GM12892 (cell line): Measurements from ENCODE around the gene NPIPA1.
A peak's percentile ranks its signal among the peaks of the same experiment; 100 is the strongest.
"Not testable (repeated sequence)": the region's sequence is repeated elsewhere in the genome, so short reads cannot be mapped to it uniquely, and the experiment has no call there.

Source experiments
- DNase-seq: peaks from one replicate; pipeline ENCODE4 v3.0.0; 2011; ENCODE audit not compliant: insufficient read length
- FAIRE-seq: peaks from 2 replicates; lab custom pipeline; 2011; peaks lifted over from hg19 to GRCh38; lab: Jason Lieb, UNC
- POLR2A ChIP-seq: IDR thresholded peaks from 2 replicates; pipeline ENCODE4 v1.6.1; 2011; ENCODE audit warnings: low read depth, low read length, control low read depth
- POLR2AphosphoS5 ChIP-seq: IDR thresholded peaks from 2 replicates; pipeline ENCODE4 v1.6.1; 2011; ENCODE audit warnings: low read depth, low read length, control low read depth
- TAF1 ChIP-seq: IDR thresholded peaks from 2 replicates; pipeline ENCODE4 v1.6.1; 2011; ENCODE audit warnings: low read depth, mild to moderate bottlenecking, control low read depth, low read length, borderline replicate concordance

The NPIPA1 gene

GRCh38 chr16:14963281-14964173, 26.3 kb downstream of the NPIPA1 start:
- DNase-seq (no peak), FAIRE-seq (no peak)
- TF ChIP-seq POLR2AphosphoS5 (no peak), TAF1 (no peak), POLR2A (no peak)

GRCh38 chr16:14965328-14965727, 28.1 kb downstream of the NPIPA1 start:
- TF ChIP-seq TAF1 (no peak), POLR2AphosphoS5 (no peak)
- FAIRE-seq (no peak), DNase-seq (no peak)

DNA sequence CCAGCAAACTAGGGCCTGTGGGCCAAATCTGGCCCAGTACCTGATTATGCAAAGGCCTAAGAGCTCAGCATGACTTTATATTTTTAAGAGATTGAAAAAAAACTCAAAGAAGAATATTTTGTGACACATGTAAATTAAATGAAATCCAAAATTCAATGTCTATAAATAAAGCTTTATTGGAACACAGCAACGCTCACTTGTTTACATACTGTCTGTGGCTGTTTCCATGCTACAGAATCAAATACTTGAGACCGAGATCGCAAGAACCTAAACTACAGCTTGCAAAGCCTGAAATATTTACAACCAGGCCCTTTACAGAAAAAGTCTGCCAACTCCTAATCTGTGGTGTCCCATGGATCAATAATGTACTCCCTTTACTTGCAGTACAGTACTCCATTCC, 32.6 kb downstream of the NPIPA1 start:
- DNase-seq, FAIRE-seq: not testable (repeated sequence)

DNA sequence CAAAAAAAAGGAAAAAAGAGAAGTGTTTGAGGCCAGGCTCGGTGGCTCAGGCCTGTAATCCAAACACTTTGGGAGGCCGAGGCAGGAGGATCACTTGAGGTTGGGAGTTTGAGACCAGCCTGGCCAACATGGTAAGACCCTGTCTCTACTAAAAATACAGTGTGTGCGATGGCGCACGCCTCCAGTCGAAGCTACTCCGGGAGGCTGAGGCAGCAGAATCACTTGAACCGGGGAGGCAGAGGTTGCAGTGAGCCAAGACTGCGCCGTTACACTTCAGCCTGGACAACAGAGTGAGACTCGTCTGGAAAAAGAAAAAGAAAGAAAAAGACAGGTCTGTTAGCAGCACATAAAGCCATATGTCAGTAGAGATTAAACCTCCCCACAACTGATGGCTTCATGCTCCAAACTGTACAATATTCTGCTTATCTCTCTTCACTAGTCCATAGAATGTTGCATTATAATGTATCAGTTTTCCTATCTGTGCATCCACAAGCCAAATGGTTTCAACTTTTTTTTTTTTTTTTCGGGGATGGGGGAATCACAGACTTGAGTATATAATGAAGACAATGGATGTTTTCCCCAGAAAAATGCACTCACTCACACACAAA, 34.5 kb downstream of the NPIPA1 start:
- FAIRE-seq = not testable (repeated sequence)

GRCh38 chr16:14973785-14974322, 36.6 kb downstream of the NPIPA1 start:
- DNase-seq, FAIRE-seq: not testable (repeated sequence)

More for the DNA sequence above, 34.5 kb downstream of the NPIPA1 start:
- DNase-seq = not testable (repeated sequence)

DNA sequence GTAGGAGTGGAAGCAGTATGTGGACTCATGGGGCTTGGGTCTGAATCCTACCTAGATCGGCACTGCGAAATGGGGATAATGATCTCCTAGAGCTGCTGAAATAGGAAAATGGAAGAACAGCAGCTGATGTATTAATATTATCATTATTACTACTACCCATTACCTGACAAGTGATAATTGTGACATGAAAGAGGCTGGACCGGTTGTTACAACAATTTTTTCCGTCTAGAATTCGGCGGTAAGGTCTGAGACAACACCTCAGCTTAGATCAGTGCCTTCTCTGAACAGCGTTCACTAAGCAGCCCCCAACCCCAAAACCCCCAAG, 37.0 kb downstream of the NPIPA1 start:
- FAIRE-seq, DNase-seq: not testable (repeated sequence)

- TF ChIP-seq POLR2A (peak; percentile 56; the same call in 1 of the 2 replicates), TAF1 (0 out of 2 replicates have a peak, but pooled peaks have one; percentile 40)
- DNase-seq (peak; percentile 90), FAIRE-seq (peak; percentile 87)
Measured at GRCh38 chr16:14974656-14975417, 37.6 kb downstream of the NPIPA1 start, which contains the start of gene PDXDC1. Gene PDXDC1, plus strand, starts transcription at chr16:14975026. Its CDS starts 174 bp downstream, at chr16:14975200.

GRCh38 chr16:14975418-14976194, 38.4 kb downstream of the NPIPA1 start:
- DNase-seq, FAIRE-seq: not testable (repeated sequence)

DNA sequence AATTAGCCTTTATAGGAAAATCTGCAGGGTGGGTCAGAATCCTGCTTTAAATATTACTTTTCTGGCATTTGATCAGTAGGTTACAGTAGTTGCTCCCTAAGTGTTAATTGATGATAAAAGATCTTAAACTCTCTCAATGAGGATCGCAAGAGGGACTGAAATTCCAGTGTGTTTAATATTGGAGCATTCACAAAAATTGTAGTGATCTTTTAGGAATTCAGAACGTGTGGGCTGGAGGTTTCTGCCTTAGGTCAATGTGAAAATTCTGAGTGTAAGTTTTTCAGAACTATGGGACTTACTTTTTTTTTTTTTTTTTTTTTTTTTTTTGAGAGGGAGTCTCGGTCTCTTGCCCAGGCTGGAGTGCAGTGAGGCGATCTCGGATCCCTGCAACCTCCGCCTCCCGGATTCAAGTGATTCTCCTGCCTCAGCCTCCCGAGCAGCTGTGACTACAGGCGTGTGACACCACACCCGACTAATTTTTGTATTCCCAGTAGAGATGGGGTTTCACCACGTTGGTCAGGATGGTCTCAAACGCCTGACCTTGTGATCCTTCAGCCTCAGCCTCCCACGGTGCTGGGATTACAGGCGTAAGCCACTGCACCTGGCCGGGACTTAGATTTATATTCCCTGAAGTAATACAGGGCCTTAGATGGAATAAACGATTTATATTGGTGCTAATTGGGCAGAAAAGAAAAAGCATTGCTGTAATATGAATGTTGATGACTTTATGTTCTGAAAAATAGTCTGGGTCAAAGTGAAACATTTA, 39.9 kb downstream of the NPIPA1 start:
- FAIRE-seq, DNase-seq: not testable (repeated sequence)

DNA sequence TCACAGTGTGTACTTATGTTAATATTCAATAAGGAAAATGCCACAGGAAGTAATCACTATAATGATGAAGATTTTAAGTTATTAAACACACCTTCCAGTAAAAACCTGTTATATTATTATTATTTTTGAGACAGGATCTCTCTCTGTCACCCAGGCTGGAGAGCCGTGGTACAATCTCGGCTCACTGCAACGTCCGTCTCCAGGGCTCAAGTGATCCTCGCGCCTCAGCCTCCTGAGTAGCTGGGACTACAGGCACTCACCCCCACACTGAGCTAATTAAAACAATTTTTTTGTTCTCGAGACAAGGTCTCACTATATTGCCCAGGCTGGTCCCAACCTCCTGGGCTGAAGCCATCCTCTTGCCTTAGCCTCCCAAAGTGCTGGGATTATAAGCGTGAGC, 41.0 kb downstream of the NPIPA1 start:
- DNase-seq, FAIRE-seq: not testable (repeated sequence)

DNA sequence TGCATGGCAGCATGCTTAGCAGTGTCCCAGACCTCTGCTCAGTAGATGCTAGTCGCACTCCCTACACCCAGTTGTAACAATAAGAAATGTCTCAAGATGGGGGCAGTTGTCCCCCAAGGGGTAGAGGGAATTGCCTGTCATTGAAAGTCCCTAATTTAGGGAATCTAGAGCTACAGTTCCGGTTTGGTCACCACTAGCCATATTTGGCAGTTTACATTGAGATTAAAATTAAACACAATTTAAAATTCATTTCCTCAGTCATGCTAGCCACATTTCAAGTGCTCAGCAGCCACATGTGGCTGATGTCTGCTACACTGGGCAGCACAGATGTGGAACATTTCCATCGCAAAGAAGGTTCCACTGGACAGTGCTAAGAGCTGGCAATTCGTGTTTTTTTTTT, 41.7 kb downstream of the NPIPA1 start:
- not testable (repeated sequence) for FAIRE-seq

GRCh38 chr16:14981234-14981633, 44.0 kb downstream of the NPIPA1 start:
- DNase-seq, FAIRE-seq: not testable (repeated sequence)

More for the DNA sequence above, 41.7 kb downstream of the NPIPA1 start:
- not testable (repeated sequence) for DNase-seq

DNA sequence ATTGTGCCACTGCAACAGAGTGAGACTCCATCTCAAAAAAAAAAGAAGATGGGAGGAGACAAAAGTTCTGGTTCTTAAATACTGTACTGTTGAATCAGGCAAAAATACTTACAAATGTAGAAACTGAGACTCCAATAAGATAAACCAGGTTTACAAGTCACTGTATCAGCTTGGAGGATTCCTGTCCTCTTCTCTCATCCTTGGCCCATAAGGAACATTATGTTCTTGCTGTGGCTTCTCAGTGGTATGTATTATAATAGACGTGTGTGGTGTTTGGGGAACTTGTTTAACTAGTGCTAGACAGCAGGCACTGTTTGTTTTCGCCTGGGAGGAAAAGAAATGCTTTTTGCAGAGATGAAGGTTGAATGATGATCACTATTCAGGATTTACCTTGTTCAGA, 45.3 kb downstream of the NPIPA1 start:
- DNase-seq, FAIRE-seq: not testable (repeated sequence)

DNA sequence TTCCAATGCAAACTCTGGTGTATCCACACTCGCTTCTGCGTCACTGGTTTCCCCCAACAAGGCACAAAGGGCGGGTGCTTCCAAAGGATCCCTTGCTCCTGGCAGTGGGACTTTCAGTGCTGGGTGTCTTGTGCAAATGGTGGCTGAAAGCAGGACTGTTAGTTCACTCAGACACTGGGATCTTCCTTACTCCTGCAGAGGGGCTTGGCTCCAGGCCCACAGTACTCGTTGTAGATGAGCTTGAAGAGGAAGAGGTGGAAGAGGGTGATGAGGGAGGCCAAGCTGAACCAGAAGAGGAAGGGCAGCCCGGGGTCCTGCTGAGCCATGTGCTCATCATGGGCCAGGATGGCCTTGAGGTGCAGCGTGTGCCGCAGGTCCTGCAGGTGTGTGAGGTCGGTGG, 50.8 kb downstream of the NPIPA1 start:
- not testable (repeated sequence) for FAIRE-seq

DNA sequence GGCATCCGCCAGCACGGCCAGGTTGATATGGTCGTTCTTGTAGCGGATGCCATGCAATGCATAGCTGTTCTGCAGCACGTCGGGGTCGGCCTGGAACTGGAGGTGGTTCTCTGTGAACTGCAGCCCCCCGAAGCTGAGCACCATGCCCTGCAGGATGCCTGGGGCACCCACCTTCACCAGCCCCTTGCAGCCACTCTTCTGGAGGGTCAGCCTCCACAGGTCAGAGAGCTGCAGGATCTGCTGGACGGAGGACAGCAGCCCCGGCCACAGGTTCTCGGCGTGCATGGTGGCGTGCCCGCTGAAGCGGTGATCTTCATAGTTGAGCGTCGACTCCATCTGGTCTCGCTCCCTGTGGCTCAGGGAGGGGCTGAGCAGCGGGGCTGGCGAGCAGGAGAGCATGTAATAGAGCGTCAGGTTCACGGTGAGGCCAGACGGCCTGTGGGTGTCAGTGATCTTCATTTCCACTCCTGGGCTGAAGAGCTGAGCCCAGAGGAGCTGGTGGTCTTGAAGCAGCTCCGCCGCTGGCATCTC, 51.5 kb downstream of the NPIPA1 start:
- FAIRE-seq, DNase-seq: not testable (repeated sequence)

More for the DNA sequence above, 50.8 kb downstream of the NPIPA1 start:
- DNase-seq = not testable (repeated sequence)
